Measurements from ENCODE around the gene USP34. TPM values are rescaled to one million over a fixed set of nuclear protein-coding genes. Genes with fewer than 3 reads are reported as not detected.
"Not testable (repeated sequence)": the region's sequence is repeated elsewhere in the genome, so short reads cannot be mapped to it uniquely, and the experiment has no call there.

The USP34 gene
- total RNA-seq, 1 donor from 2014 or later: 226 TPM

- DNase-seq: no peak
Observed at GRCh38 chr2:61423714-61424113, 47.2 kb downstream of the USP34 start.

GRCh38 chr2:61421611-61422010 lies 49.3 kb downstream of the USP34 start:
- no peak for DNase-seq

GRCh38 chr2:61420991-61421544 lies 49.8 kb downstream of the USP34 start:
- DNase-seq: no peak

- DNase-seq: no peak
Observed at GRCh38 chr2:61419570-61419969, 51.3 kb downstream of the USP34 start.

GRCh38 chr2:61419129-61419528 lies 51.8 kb downstream of the USP34 start:
- no peak for DNase-seq

GRCh38 chr2:61416871-61417645 lies 53.8 kb downstream of the USP34 start:
- no peak for DNase-seq

GRCh38 chr2:61415265-61415664 lies 55.6 kb downstream of the USP34 start:
- no peak for DNase-seq

- no peak for DNase-seq
Observed at GRCh38 chr2:61414674-61415073, 56.2 kb downstream of the USP34 start.

GRCh38 chr2:61411109-61411508 lies 59.8 kb downstream of the USP34 start:
- DNase-seq: no peak

GRCh38 chr2:61410185-61410584 lies 60.7 kb downstream of the USP34 start:
- DNase-seq: no peak

- no peak for DNase-seq
Observed at GRCh38 chr2:61405813-61406212, 65.1 kb downstream of the USP34 start.

- DNase-seq: no peak
Observed at GRCh38 chr2:61404438-61404837, 66.4 kb downstream of the USP34 start.

GRCh38 chr2:61398413-61398812 lies 72.5 kb downstream of the USP34 start:
- no peak for DNase-seq

GRCh38 chr2:61396005-61396404 lies 74.9 kb downstream of the USP34 start:
- no peak for DNase-seq

- not testable (repeated sequence) for DNase-seq
Observed at GRCh38 chr2:61387588-61387987, 83.3 kb downstream of the USP34 start.

- not testable (repeated sequence) for DNase-seq
Observed at GRCh38 chr2:61380882-61381197, 90.0 kb downstream of the USP34 start.

- DNase-seq: no peak
Observed at GRCh38 chr2:61380056-61380881, 90.6 kb downstream of the USP34 start.

GRCh38 chr2:61379521-61379920 lies 91.4 kb downstream of the USP34 start:
- DNase-seq: no peak

- DNase-seq: no peak
Observed at GRCh38 chr2:61378281-61378680, 92.6 kb downstream of the USP34 start.

- no peak for DNase-seq
Observed at GRCh38 chr2:61377046-61377445, 93.8 kb downstream of the USP34 start.

- no peak for DNase-seq
Observed at GRCh38 chr2:61376211-61376610, 94.7 kb downstream of the USP34 start.

GRCh38 chr2:61371027-61371426 lies 99.9 kb downstream of the USP34 start:
- no peak for DNase-seq
